GM18499 (cell line): ENCODE data around the gene ZBTB9.

ENCODE experiments used
- ATAC-seq: cut with Tn5 transposase; IDR thresholded peaks from one replicate; pipeline ENCODE4 v1.9.1; 2021; ENCODE audit warnings: moderate number of reproducible peaks; ENCODE audit not compliant: insufficient read depth, unreplicated experiment

Gene ZBTB9

DNA sequence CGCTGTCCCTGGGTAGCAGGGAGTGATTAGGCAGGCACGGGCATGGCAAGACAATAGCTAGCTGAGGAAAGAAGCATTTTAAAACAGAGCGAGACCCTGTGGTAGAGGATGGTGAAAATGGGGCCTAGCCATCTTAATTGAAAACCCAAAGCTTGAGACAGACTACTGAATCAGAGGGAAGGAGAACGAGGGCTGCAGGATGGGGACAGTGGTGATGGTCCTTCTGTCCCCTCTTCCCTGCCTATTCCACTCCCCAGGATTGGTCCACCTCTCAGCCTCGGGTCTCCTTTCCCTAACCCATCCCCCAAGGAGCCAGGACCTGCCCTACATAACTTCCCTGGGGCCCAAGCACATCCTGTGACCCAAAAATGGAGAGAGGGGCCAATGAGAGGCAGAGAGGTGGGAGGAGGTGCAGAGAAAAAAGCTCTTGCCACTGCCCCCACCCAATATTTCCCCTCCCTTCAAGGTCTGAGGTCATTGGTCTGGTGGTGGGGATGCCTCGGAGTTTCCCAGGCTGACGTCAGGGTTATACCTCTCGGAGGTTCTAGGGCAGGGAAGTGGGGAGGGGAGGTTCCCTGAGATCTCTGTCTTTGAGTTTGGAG lies 35.6 kb upstream of the ZBTB9 start:
- no peak for ATAC-seq

DNA sequence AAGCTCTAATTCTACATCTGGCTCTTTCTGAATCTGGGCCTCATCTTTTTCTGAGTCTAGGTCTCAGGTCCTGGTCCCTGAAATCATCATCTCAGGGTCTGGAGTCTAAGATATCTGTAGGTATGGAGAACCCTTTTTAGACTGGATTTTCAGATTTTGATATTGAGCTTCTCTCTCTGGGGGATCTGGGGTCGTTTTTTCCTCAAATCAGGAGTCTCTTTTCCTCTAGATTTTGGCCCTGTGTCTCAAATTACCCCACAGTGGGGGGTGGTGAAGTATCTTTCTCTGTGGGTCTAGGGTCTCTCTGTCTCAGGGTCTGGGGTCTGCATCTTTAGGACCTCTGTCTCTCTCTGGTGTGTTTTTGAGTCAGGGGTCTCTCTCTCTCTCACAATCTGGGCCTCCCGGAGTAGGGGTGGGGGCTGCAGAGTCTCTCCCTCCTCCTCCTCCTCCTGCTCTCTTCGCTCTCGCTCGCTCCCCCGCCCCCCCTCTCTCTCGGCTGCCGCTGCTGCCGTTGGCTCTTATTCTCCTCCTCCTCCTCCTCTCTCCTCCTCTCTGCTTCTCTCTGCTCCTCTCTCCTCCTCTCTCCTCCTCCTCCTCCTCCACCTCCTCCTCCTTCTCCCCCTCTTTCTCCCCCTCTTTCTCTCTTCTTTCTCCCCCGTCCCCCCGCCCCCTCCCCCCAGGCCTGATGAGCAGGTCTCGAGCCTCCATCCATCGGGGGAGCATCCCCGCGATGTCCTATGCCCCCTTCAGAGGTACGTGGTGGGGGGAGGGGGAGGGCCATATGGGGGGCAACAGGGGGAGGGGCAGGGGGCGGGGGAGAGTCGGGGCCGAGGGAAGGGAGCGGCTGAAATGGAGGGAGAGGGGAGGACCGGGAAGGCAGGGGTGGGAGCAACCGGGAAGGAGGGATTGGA lies 34.5 kb upstream of the ZBTB9 start, which contains the start of gene SYNGAP1:
SYNGAP1 (plus strand) TSS at position 486 of the 911 bp plus-strand sequence; CDS start at position 686, 200 bp downstream.
- ATAC-seq, result no peak

DNA sequence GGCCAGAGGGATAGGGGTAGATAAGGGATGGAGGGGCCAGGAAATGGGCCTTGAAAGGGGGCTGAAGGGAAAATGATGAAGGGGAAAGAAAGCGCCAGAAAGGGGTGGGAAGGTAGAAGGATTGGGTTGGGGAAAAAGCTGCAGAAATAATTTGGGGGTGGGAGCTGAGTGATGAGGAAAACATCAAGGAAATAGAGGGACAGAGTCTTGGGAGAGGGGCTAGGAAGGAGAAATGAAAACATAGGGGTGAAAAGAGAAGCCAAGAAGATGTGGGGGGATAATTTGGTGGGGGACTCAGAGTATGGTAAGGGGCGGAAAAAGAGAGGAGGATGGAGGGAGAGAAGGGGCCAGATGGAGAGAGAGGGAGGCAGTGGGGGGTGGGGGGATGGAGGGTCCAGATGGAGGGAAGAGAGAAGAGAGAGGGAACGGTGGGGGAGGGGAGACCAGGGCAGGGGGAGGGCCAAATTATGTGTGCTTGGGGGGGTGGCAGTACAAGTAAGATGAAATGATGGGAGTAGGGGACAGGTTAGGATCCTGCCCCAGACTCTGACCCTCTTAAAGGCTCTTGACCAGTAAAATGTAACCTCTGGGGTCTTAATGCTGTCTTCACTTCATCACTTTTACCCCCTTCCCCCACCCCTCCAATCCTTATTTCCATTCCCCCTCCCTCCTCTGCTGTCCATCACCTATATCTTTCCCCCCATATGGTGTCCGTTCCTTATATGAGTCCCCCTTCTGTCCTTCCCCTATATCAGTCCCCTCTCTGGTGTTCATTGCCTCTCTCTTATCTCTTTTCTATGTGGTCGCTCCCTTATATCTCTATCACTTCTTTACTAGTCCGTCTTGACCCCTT lies 33.7 kb upstream of the ZBTB9 start:
- ATAC-seq, result no peak

DNA sequence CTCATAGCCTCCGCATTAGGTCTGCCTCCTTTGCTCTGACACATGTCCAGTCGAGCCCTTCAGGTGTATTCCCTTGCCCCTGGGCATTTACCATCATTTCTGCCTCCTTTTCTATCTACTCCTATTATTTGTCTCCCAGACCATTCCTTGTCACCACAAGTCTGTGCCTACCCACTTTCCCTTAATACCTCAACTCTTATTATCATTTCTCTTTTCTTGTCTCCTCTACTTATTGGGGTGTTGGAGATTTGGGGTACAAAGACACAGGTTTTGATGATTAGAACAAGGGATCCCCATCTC lies 33.1 kb upstream of the ZBTB9 start:
- no peak for ATAC-seq

DNA sequence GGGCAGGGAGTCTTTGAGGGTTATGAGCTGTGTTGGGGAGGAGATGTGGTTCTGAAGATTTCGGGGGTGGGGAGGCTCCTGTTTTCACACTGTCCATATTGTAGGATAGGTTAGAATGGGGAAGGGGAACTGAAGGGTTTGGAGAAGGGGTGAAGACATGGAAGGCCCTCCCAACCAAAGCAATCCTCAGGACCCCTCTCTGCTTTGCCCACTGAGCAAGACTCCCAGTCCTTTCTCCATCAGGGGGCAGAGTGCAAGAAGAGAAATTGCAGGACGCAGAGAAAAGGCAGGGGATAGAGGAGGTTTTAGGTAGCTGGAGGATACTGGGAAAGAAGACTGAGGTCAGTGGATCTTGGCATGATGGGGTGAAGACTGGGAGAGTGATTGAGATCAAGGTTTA lies 30.6 kb upstream of the ZBTB9 start:
- ATAC-seq, result no peak

DNA sequence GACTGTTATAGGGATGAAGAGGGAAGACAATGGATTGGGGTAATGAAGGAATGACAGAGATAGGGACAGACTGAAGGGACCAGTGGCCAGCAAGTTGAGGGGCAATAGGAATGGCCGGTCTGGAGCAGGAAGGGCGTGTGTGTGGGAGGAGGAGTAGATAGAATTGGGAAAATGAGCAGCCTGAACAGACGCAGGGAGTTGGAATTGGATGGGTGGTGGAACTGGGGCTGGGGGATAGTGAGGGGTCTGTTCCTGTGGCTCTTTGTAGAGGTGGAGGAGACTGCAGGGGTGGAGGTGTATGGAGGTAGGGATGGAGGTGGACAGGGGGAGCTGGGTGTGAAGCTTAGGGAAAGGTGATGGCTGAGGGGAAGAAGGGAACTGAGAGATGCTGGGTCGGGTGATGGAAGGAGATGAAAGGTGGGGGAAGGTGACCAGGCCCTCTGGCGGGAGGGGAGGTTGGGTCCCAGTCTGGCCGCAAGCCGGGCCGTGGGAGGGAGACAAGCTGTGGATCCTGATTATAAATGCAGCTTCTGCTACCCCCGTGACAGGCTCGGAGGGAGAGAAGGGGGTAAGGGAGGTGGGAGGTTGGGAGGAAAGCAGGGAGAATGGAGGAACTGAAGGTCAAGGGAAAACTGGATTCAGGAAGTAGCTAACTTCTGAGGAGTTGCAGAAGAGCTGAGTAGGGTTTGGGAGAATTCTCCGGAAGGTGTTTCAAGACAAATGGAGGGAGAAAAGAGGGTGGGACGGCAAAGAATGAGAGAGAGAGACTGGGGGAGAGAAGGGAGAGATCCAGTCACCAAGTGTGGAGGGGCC lies 29.3 kb upstream of the ZBTB9 start:
- no peak for ATAC-seq

DNA sequence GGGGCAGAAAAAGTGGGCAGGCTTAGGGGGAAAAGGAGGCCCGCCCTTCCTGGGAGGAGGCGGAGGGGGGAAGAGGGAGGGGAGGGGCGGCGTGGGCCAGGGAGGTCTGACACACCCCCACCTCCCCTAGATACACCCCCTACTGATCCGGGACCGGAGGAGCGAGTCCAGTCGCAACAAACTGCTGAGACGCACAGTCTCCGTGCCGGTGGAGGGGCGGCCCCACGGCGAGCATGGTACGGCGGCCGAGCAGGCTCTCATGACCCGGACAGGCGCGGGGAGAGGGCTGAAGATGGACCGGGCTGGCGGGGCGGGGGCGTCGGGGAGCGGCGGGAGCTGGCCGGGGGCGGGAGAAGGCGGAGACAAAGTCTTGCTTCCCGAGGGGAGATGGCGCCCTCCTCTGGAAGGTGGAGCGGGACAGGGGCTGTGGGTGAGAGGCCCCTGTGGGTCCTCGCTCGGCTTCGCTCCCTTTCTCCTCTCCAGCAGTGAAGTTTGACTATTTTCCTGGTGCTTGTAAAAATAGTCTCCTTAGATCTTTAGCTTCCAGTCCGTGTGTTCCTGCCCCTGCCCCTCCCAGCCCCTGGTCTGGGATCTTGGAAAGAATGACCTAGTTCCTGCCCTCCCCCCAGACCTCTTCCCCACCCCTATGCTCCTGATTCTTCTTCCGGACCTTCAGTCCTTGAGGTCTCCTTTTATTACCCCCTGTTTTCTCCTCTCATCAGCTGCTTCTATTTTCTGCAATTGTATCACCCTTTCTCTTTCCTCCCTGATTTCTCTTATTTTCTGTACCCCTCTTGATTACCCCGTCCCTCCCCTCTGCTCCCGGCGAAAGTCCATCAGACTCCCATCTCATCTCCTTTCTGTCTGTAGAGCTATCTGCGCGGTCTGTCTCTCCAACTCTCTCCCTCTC lies 28.5 kb upstream of the ZBTB9 start:
- ATAC-seq, result no peak

DNA sequence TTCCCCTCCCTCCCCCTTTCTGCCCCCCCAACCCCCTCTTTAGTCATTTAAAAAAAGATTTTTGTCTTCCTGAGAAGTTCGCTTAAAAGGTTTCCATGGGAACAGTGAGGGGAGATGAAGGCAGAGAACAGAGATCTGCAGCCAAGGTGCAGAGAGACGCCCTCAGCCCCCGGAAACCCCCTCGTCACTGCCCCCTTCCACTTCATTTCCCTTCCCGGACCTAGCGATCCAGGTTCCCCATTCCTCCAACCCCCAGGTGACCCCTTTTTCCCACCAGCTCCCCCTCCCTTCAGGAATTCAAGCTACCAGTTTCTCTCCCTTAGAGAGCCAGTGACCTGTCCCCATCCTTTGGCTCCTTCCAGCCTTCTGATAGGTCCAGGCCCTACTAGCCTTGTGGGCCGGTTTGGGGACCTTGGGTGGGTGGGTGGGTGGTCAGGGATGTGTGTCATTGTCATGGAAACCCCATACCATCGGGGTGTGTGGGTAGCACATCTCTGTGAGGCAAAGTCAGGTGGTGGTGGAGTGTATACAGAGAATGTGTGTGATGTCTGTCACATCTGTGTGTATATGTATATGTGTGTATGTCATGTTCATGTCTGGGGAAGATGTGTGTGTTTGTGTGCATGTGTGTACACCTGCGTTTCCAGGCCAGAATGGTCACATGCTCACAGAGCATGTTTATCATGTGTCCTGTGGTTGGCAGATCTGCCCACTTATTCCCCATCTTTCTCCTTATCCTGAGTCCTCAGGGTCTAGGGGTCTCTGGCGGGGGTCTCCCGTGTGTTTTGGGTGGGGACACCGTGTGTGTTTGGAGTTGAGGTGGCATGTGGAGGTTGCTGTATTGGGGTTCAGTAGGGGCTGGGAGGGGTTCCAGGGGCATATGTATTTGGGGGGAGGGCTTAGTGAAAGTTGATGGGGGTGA lies 27.5 kb upstream of the ZBTB9 start:
- no peak for ATAC-seq

DNA sequence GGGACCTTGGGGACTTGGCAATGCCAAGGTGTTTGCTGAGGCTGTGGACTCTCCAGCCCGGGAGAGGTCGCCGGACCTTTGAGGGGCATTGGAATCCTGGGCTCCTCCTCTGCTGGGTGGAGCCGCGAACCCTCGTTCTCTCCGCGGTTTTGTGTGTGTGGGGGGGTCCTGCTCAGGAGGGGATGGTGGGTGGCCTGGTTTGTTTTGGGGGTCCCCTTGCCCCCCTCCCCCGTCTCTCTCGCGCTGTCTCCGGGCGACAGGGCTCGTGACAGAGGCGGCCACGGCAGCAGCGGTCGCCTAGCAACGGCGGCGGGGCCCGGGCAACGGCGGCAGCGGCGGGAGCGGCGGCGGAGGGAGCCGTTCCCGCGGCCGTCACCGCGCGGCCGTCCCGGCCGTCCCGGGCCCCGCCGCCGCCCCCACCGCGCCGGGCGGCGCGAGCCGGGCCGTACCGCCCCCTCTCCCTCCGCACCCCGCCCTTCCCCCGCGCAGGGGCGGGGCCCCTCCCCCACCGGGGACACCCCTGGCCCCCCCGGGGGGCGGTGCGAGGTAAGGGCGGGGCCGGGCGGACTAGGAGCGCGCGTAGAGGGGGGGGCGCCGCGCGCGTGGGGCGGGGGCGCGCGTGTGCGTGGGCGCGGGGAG lies 26.7 kb upstream of the ZBTB9 start:
- ATAC-seq, result no peak

DNA sequence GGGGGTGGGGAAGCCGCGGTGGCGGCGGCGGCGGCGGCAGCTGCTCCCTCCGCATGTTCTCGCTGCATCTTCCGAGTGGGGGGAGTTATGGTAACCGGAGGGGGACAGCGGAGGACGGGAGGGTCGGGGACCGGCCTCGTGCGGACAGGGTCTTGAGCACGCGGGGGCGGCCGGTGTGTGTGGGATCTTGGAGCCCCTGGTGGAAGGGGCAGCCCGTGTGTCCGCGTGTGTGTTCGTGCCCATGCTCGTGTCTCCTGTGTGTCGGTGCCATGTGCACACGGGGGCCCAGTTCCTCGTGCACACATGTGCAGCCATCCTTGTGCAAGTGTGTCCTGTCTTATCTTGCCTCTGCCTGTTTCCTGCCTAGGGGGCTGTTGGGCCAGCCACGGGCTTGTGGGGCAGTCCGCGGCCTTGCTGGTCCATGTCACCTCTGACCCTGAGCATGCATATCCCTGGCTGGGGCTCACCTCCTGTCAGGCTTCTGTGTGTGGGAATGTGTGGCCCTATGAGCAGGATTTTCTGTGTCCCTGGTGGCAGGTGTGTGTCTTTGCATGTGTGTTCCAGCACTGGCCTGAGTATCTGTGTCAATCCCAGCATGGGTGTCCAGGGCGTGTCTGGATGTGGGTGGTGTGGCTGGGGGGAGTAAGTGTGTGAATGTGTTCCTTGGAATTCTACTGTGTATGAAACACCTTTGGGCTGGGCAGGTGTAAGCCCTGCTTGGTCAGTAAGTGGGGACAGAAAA lies 26.0 kb upstream of the ZBTB9 start:
- ATAC-seq, result no peak

DNA sequence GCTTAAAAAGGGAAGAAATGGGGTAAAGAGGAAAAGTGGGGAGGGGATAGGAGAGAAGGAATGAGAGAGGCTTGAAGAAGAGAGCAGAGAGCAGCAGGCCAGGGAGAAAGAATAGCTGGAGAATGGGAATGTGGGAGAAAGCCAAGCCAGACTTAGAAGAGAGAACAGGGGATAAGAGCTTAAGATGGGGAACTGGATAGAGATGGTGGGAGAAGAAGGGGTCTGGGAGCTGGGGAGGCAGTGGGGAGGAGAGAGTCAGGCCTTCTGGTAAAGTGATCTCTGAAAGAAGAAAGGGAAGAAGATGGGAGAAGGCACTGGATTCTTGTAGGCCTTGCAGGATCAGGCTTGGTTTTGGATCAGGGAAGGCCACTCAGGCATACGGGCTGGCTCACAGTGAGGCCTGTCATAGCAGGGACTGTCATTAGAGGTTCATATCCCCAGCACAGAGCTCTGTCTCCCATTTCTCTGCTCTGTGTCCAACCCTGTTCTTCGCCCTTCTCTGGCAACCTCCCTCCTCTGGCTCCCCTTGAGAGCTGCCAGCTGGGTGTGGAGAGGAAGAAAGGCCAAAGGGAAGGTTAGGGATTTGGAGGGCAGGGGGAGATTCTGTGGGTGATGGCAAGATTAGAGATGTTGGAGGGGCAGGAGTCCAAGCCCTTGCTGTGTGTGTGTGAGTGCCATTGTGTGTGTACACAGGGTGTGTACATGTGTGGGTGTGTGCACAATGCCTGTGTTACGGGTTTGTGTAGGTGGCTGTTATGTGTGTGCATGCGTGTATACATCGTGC lies 25.2 kb upstream of the ZBTB9 start:
- no peak for ATAC-seq

DNA sequence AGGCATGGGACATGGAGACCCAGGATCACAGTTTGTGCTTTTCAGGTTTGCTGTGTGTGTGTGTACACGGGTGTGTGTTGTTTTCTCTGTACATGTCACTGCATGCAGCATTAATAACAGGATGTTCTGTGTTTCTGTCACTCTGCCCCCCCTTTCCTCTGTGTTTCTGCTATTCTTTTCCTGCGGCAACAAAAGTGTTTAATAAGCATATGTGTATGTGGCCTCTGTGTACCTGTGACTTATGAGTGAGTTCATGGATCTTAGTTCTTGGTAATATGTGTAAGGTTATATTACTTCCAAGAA lies 24.7 kb upstream of the ZBTB9 start:
- no peak for ATAC-seq

DNA sequence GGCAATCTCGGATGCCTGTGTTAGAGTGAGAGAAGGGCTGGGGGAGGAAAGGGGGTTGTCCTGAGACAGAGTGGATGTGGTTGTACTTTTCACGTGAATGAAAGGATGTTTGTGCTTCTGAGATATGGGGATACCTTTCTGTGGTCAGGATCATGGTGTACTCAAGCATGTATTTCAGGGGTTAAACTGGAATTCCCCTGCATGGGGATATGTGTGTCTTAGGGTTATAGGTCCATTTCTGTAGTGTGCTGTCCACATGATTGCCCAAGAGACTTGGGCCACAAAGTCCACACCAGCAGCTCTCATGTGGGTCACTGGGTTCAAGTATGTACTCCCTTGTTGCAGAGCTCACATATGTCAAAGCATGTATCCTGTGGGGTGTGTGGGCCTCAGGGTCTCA lies 24.0 kb upstream of the ZBTB9 start:
- no peak for ATAC-seq

DNA sequence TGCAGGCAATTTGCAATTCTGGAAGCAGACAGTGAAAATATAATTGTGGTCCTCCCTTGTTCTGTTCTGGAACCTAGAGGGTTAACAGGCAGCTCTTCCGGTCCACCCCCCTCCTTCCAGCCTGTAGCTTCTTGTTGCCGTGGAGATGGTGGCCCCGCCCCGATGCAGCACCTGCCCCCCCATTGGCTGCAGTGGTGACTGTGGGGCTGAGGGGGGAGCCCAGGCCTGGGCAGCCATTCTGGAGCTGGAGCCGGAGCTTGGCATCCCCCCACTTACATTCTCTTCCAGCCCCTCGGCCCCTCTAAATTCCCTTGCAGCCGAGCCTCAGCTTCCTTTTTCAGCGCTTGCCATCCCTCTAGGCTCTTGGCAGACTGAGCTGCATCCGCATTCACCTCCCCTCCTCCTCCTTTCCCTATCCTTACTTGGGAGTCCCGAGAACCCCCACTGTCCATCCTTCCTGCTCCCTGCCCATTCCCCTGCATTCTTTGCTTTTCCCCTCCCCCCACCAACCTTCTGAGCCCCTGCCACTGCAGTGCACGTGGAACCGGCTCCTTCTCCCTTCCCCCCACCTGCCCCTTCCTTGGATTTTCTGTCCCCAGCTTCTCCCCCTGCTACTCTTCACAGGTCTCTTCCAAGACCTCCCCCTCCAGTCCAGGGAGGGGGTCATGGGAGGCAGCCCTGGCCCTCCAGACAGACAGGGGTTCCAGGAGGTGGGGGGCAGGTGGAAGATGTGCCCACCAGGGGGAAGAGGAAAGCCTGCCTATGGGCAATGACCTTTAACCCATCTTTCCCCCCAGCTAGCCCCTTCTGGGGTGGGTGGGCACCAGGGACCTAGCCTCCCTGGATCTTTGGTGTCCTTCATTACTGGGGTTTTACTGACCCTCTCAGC lies 23.1 kb upstream of the ZBTB9 start:
- ATAC-seq, result no peak

DNA sequence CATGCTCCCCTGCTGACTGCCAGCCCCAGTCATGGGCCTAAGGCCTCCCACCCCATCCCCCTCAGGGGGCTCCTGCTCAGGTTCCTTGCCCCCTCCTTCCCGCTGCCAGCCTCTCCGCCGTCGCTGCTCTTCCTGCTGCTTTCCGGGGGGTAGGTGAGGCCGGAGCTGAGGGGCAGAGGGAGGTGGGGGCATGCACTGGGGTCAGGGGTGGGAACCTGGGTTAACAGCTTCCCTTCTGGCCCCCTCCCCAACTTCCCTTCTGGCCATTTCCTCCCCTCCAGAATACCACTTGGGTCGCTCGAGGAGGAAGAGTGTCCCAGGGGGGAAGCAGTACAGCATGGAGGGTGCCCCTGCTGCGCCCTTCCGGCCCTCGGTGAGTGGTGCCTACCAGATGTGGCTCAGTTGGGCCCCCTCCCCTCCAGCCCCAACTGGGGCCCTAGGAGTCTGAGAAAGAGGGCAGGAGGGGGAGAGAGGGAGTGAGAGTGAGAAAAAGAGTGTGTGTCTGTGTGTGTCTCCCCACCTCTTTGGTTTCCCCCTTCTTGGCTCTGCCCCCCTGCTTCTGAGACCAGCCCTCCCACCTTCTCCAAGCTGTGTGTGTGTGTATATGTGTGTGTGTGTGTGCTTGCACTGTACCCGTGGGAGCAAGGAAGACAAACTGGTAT lies 22.4 kb upstream of the ZBTB9 start:
- ATAC-seq, result no peak
